Mesothelial cell of epicardium (in vitro differentiated cells): ENCODE data around the gene CSF1R. TPM values are rescaled to one million over a fixed set of nuclear protein-coding genes. Genes with fewer than 3 reads are reported as not detected.

Source experiments
- DNase-seq, 2 experiments: peaks; one replicate each; pipeline ENCODE4 v3.0.0; 2021; ENCODE audit warnings: low spot score in 2 of 2; ENCODE audit not compliant: unreplicated experiment in 2 of 2
- H3K27ac Mint-ChIP-seq: 2 replicates; pipeline ENCODE4 v1.8.0; 2021; ENCODE audit warnings: mixed read lengths
- H3K27me3 Mint-ChIP-seq: 2 replicates; pipeline ENCODE4 v1.8.0; 2021; ENCODE audit warnings: low read depth, mixed read lengths
- H3K36me3 Mint-ChIP-seq: 2 replicates; pipeline ENCODE4 v1.8.0; 2021; ENCODE audit warnings: mixed read lengths
- H3K4me1 Mint-ChIP-seq: 2 replicates; pipeline ENCODE4 v1.8.0; 2021; ENCODE audit warnings: mixed read lengths
- H3K4me3 Mint-ChIP-seq: 2 replicates; pipeline ENCODE4 v1.8.0; 2021; ENCODE audit warnings: mild to moderate bottlenecking, moderate library complexity, mixed read lengths
- H3K9me3 Mint-ChIP-seq: 2 replicates; pipeline ENCODE4 v1.8.0; 2021; ENCODE audit warnings: mixed read lengths
- CTCF ChIP-seq: fragments of 200-600 bp; sonication (generic); IDR thresholded peaks from one replicate; pipeline ENCODE4 v1.5.0; 2021; ENCODE audit warnings: antibody characterized with exemption; ENCODE audit not compliant: unreplicated experiment
- total RNA-seq: library from RNA; stranded (reverse); gene quantifications from 3 replicates; pipeline ENCODE4 v1.2.1, GENCODE V29; 2021

CSF1R gene
- total RNA-seq, 1 donor from 2014 or later = 0.18 TPM

GRCh38 chr5:150120062-150120441 is 33.7 kb upstream of the CSF1R start:
- DNase-seq = no peak
- H3K36me3 Mint-ChIP-seq = peaks cover 2% of the 10 kb centered on the region
- TF ChIP-seq CTCF = no peak
- no peaks in the 10 kb centered on the region for H3K9me3 Mint-ChIP-seq
- no peak overlapping the region for H3K27ac Mint-ChIP-seq
- H3K4me1 Mint-ChIP-seq = no peaks in the 10 kb centered on the region
- no peaks in the 10 kb centered on the region for H3K27me3 Mint-ChIP-seq
- no peak overlapping the region for H3K4me3 Mint-ChIP-seq

- no peaks in the 10 kb centered on the region for H3K36me3 Mint-ChIP-seq
- H3K27ac Mint-ChIP-seq = no peak overlapping the region
- no peak overlapping the region for H3K4me3 Mint-ChIP-seq
- peak; percentile 4 to 20 for DNase-seq
- TF ChIP-seq CTCF = no peak
- H3K9me3 Mint-ChIP-seq = no peaks in the 10 kb centered on the region
- no peaks in the 10 kb centered on the region for H3K4me1 Mint-ChIP-seq
- H3K27me3 Mint-ChIP-seq = no peaks in the 10 kb centered on the region
Observed at GRCh38 chr5:150119421-150120061, 33.2 kb upstream of the CSF1R start.

GRCh38 chr5:150118561-150119229 is 32.3 kb upstream of the CSF1R start:
- H3K4me3 Mint-ChIP-seq = no peak overlapping the region
- no peaks in the 10 kb centered on the region for H3K4me1 Mint-ChIP-seq
- no peak for TF ChIP-seq CTCF
- DNase-seq = peak in 1 of 2 experiments; percentile 27
- no peaks in the 10 kb centered on the region for H3K27me3 Mint-ChIP-seq
- no peaks in the 10 kb centered on the region for H3K36me3 Mint-ChIP-seq
- no peak overlapping the region for H3K27ac Mint-ChIP-seq
- H3K9me3 Mint-ChIP-seq = no peaks in the 10 kb centered on the region

- no peak overlapping the region for H3K4me3 Mint-ChIP-seq
- peak in 1 of 2 experiments; percentile 20 for DNase-seq
- no peaks in the 10 kb centered on the region for H3K9me3 Mint-ChIP-seq
- H3K36me3 Mint-ChIP-seq = no peaks in the 10 kb centered on the region
- no peak overlapping the region for H3K27ac Mint-ChIP-seq
- no peak for TF ChIP-seq CTCF
- peaks cover 5% of the 10 kb centered on the region for H3K4me1 Mint-ChIP-seq
- no peaks in the 10 kb centered on the region for H3K27me3 Mint-ChIP-seq
Observed at GRCh38 chr5:150117945-150118560, 31.7 kb upstream of the CSF1R start.

- H3K9me3 Mint-ChIP-seq = no peaks in the 10 kb centered on the region
- no peak overlapping the region for H3K4me3 Mint-ChIP-seq
- TF ChIP-seq CTCF = no peak
- H3K27me3 Mint-ChIP-seq = no peaks in the 10 kb centered on the region
- peak in 1 of 2 experiments; percentile 17 for DNase-seq
- no peak overlapping the region for H3K27ac Mint-ChIP-seq
- peaks cover 14% of the 10 kb centered on the region for H3K4me1 Mint-ChIP-seq
- H3K36me3 Mint-ChIP-seq = no peaks in the 10 kb centered on the region
Observed at GRCh38 chr5:150116667-150117400, 30.5 kb upstream of the CSF1R start.
